ENCODE results near the gene IZUMO3. TPM values are rescaled to one million over a fixed set of nuclear protein-coding genes. Genes with fewer than 3 reads are reported as not detected.

IZUMO3 gene, protein sequence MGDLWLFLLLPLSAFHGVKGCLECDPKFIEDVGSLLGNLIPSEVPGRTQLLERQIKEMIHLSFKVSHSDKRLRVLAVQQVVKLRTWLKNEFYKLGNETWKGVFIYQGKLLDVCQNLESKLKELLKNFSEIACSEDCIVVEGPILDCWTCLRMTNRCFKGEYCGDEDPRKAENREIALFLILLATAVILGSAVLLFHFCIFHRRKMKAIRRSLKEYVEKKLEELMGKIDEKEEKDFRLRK
- not detected in 2 replicates for total RNA-seq

GRCh38 chr9:24545847-24546522, at the start of gene IZUMO3:
IZUMO3 (minus strand) TSS chr9:24545897; CDS start chr9:24545649, 248 bp downstream.

